SK-N-SH (cell line): ENCODE data around the gene OTOG. TPM values are rescaled to one million over a fixed set of nuclear protein-coding genes. Genes with fewer than 3 reads are reported as not detected.

Source experiments
- CTCF ChIA-PET: fragments of 300-600, 350-600 bp; formaldehyde crosslinking; extraction: SDS; loops from one replicate; lab custom pipeline; 2021; lab: Yijun Ruan, JAX
- POLR2A ChIA-PET: fragments of 350-600 bp; sonication (Branson Sonifier 250); formaldehyde crosslinking; extraction: SDS; loops from one replicate; lab custom pipeline; 2020; ENCODE audit warnings: antibody characterized with exemption, inconsistent platforms; lab: Yijun Ruan, JAX
- DNase-seq: peaks from one replicate; pipeline ENCODE4 v3.0.0; 2012
- H2AFZ ChIP-seq: fragments of 200-600 bp; sonication (generic); 2 replicates; pipeline ENCODE4 v1.8.1; 2016; ENCODE audit warnings: antibody characterized with exemption, mild to moderate bottlenecking, low read depth
- H3F3A ChIP-seq: fragments of 200-600 bp; sonication (generic); replicated peaks from 2 replicates; pipeline ENCODE3; 2016; ENCODE audit warnings: antibody characterized with exemption, mild to moderate bottlenecking; ENCODE audit not compliant: insufficient read depth
- H3K27ac ChIP-seq, 2 experiments: fragments of 200-500 bp in 1 of 2; fragments of 200-600 bp in 1 of 2; sonication (Bioruptor generic) in 1 of 2; sonication (generic), shearing (Covaris generic) in 1 of 2; 2 replicates each; pipeline versions ENCODE4 v1.5.1 to v1.6.1; 2014 to 2016; ENCODE audit warnings: low read depth in 2 of 2, inconsistent platforms in 1 of 2, low read length in 1 of 2, mild to moderate bottlenecking in 1 of 2, mixed read lengths in 1 of 2
- H3K27me3 ChIP-seq: fragments of 200-600 bp; sonication (generic), shearing (Covaris generic); 2 replicates; pipeline ENCODE4 v1.6.1; 2016; ENCODE audit warnings: mixed run types; ENCODE audit not compliant: insufficient read depth
- H3K36me3 ChIP-seq, 2 experiments: fragments of 200-500 bp in 1 of 2; fragments of 200-600 bp in 1 of 2; sonication (Bioruptor generic) in 1 of 2; sonication (generic) in 1 of 2; replicated peaks in 1 of 2; 2 replicates each; pipeline versions ENCODE3 to v1.5.1; 2014 to 2016; ENCODE audit warnings: low read length in 1 of 2, mild to moderate bottlenecking in 1 of 2; ENCODE audit not compliant: insufficient read depth in 2 of 2, control insufficient read depth in 1 of 2
- H3K4me1 ChIP-seq, 2 experiments: fragments of 200-500 bp in 1 of 2; fragments of 200-600 bp in 1 of 2; sonication (Bioruptor generic) in 1 of 2; sonication (generic), shearing (Covaris generic) in 1 of 2; 2 replicates each; pipeline versions ENCODE4 v1.5.1 to v1.6.1; 2014 to 2016; ENCODE audit warnings: low read depth in 1 of 2, low read length in 1 of 2, mixed run types in 1 of 2; ENCODE audit not compliant: insufficient read depth in 2 of 2, control insufficient read depth in 1 of 2
- H3K4me2 ChIP-seq: fragments of 200-600 bp; sonication (generic), shearing (Covaris generic); 2 replicates; pipeline ENCODE4 v1.6.1; 2017; ENCODE audit warnings: mixed run types
- H3K4me3 ChIP-seq, 2 experiments: fragments of 200-500 bp in 1 of 2; fragments of 200-600 bp in 1 of 2; sonication (Bioruptor generic) in 1 of 2; sonication (generic), shearing (Covaris generic) in 1 of 2; 2 replicates each; pipeline versions ENCODE4 v1.5.1 to v1.8.1; 2014 to 2016; ENCODE audit warnings: low read depth in 2 of 2, inconsistent platforms in 1 of 2, low read length in 1 of 2, mild to moderate bottlenecking in 1 of 2, mixed read lengths in 1 of 2, moderate library complexity in 1 of 2
- H3K79me2 ChIP-seq: fragments of 200-600 bp; sonication (generic); 2 replicates; pipeline ENCODE4 v1.8.1; 2017; ENCODE audit warnings: mild to moderate bottlenecking; ENCODE audit not compliant: insufficient read depth
- H3K9ac ChIP-seq: fragments of 200-600 bp; sonication (generic); 2 replicates; pipeline ENCODE4 v1.6.1; 2017; ENCODE audit warnings: mixed run types
- H3K9me2 ChIP-seq: fragments of 200-600 bp; sonication (generic); 2 replicates; pipeline ENCODE4 v1.6.1; 2017; ENCODE audit warnings: mixed run types
- H3K9me3 ChIP-seq: fragments of 200-600 bp; sonication (generic); 2 replicates; pipeline ENCODE4 v1.6.1; 2017; ENCODE audit warnings: mixed run types, mild to moderate bottlenecking, moderate library complexity
- H4K20me1 ChIP-seq: fragments of 200-600 bp; sonication (generic); 2 replicates; pipeline ENCODE4 v1.6.1; 2017; ENCODE audit warnings: mild to moderate bottlenecking, mixed run types; ENCODE audit not compliant: insufficient read depth
- CHD2 ChIP-seq: fragments of 150-350 bp; IDR thresholded peaks from 2 replicates; pipeline ENCODE4 v1.6.1; 2018; ENCODE audit warnings: low read length; ENCODE audit not compliant: partially characterized antibody
- ELF1 ChIP-seq: IDR thresholded peaks from 2 replicates; pipeline ENCODE4 v1.4.0; 2012
- EP300 ChIP-seq, 2 experiments: IDR thresholded peaks; 2 replicates each; pipeline versions ENCODE4 v1.4.0 to v1.6.1; 2012; ENCODE audit warnings: borderline replicate concordance in 1 of 2, low read depth in 1 of 2, low read length in 1 of 2
- EZH2phosphoT487 ChIP-seq: fragments of 200-600 bp; sonication (generic); IDR thresholded peaks from 2 replicates; pipeline ENCODE4 v1.6.1; 2017; ENCODE audit warnings: low read depth, mixed run types, mild to moderate bottlenecking, antibody characterized with exemption, moderate library complexity, borderline replicate concordance
- FOXJ3 ChIP-seq: sonication (generic); formaldehyde crosslinking; IDR thresholded peaks from 2 replicates; pipeline ENCODE4 v1.5.1; 2020; ENCODE audit warnings: mild to moderate bottlenecking, missing genetic modification reagents
- FOXM1 ChIP-seq: IDR thresholded peaks from 2 replicates; pipeline ENCODE4 v1.4.0; 2012; ENCODE audit warnings: low read depth, mild to moderate bottlenecking
- IRF3 ChIP-seq: fragments of 150-350 bp; IDR thresholded peaks from 2 replicates; pipeline ENCODE4 v1.6.1; 2016; ENCODE audit warnings: mild to moderate bottlenecking, low read depth, low read length
- MAX ChIP-seq: IDR thresholded peaks from 2 replicates; pipeline ENCODE4 v1.4.0; 2012; ENCODE audit warnings: low read depth
- MXI1 ChIP-seq: IDR thresholded peaks from 2 replicates; pipeline ENCODE4 v1.6.1; 2012; ENCODE audit warnings: mild to moderate bottlenecking, low read depth, low read length, improper control_type of control experiment
- POLR2AphosphoS5 ChIP-seq: IDR thresholded peaks from 2 replicates; pipeline ENCODE4 v1.6.1; 2012; ENCODE audit warnings: low read depth, low read length
- TEAD4 ChIP-seq: IDR thresholded peaks from 2 replicates; pipeline ENCODE4 v1.4.0; 2012; ENCODE audit warnings: mild to moderate bottlenecking, borderline replicate concordance; ENCODE audit not compliant: insufficient read depth
- YY1 ChIP-seq: IDR thresholded peaks from 2 replicates; pipeline ENCODE4 v1.4.0; 2012; ENCODE audit warnings: low read depth, mild to moderate bottlenecking
- ZBTB33 ChIP-seq: IDR thresholded peaks from 2 replicates; pipeline ENCODE4 v1.4.0; 2012; ENCODE audit warnings: low read depth, borderline replicate concordance
- WGBS: methylation state at CpG from one replicate; pipeline ENCODE4 v1.1.6; 2017; ENCODE audit warnings: low lambda C conversion rate; 5-methylcytosine and 5-hydroxymethylcytosine counted together
- polyA plus RNA-seq, 3 experiments: library from polyadenylated mRNA; depleted of rRNA; stranded (reverse); fragments of >200 nt; gene quantifications; 2 replicates each; pipeline ENCODE4 v1.2.3, GENCODE V29; 2012

OTOG gene
- polyA plus RNA-seq, 1 of the 3 experiments (the other 2 are of a cell fraction), result not detected

- H3F3A ChIP-seq, result no peaks in the 10 kb centered on the region
- DNase-seq, result no peak
- POLR2A ChIA-PET, result no interaction called here
- no peak overlapping the region for H2AFZ ChIP-seq
- WGBS, result 47% methylated on average over 4 of the region's 4 CpGs
- no peak overlapping the region for H3K27ac ChIP-seq
- H3K79me2 ChIP-seq, result no peaks in the 10 kb centered on the region
- H3K9me2 ChIP-seq, result no peaks in the 10 kb centered on the region
- TF ChIP-seq FOXJ3 (CRISPR knock-in tag) (no peak), MAX (no peak), YY1 (no peak), ELF1 (no peak), ZBTB33 (no peak), EZH2phosphoT487 (no peak)
- no peaks in the 10 kb centered on the region for H3K4me1 ChIP-seq
- no peak overlapping the region for H3K4me3 ChIP-seq
- H3K9me3 ChIP-seq, result no peaks in the 10 kb centered on the region
- H4K20me1 ChIP-seq, result no peaks in the 10 kb centered on the region
- H3K4me2 ChIP-seq, result no peak overlapping the region
- CTCF ChIA-PET, result interaction anchor here (2.9 to 3.3 kb wide), 2 partner anchors 50 to 81 kb away, joined by 11 read pairs; no protein-coding TSS in a partner anchor
- no peaks in the 10 kb centered on the region for H3K36me3 ChIP-seq
- H3K27me3 ChIP-seq, result no peaks in the 10 kb centered on the region
- no peak overlapping the region for H3K9ac ChIP-seq
Measured at GRCh38 chr11:17649696-17650095, 102.6 kb downstream of the OTOG start.

- Histone ChIP-seq H3K9me2 (no peaks in the 10 kb centered on the region), H3K4me3 (no peak overlapping the region), H3K4me2 (no peak overlapping the region), H3K9ac (no peak overlapping the region), H2AFZ (no peak overlapping the region), H3K9me3 (no peaks in the 10 kb centered on the region), H3K27me3 (no peaks in the 10 kb centered on the region), H3K36me3 (no peaks in the 10 kb centered on the region), H3K79me2 (no peaks in the 10 kb centered on the region)
- DNase-seq, result no peak
- POLR2A ChIA-PET, result no interaction called here
- TF ChIP-seq YY1 (no peak), CHD2 (no peak), MXI1 (no peak), EP300 (IDR thresholded peaks at IDR 0.05; ENCODE audit: borderline replicate concordance in 1 of 2, low read depth in 1 of 2, low read length in 1 of 2) (no peak), FOXM1 (no peak), ZBTB33 (no peak), IRF3 (no peak), TEAD4 (no peak), POLR2AphosphoS5 (no peak), MAX (no peak), EZH2phosphoT487 (no peak)
- TF ChIP-seq, all 33 proteins: peak for 0
- Histone ChIP-seq H3F3A (no peaks in the 10 kb centered on the region), H3K4me1 (no peaks in the 10 kb centered on the region), H3K27ac (no peak overlapping the region), H4K20me1 (no peaks in the 10 kb centered on the region)
- WGBS, result 39% methylated on average over 12 of the region's 12 CpGs
- CTCF ChIA-PET, result interaction anchor here (1.2 to 3.3 kb wide), 4 partner anchors 11 to 80 kb away, joined by 3 to 11 read pairs (median 10); no protein-coding TSS in a partner anchor
Measured at GRCh38 chr11:17650127-17650911, 103.3 kb downstream of the OTOG start.
